HCT116 (cell line): ENCODE measurements around the gene MIF4GD. TPM values are rescaled to one million over a fixed set of nuclear protein-coding genes. Genes with fewer than 3 reads are reported as not detected.

Experiments used
- ATAC-seq: fragments of 200-7000 bp; cut with Tn5 transposase; 2 replicates; pipeline ENCODE4 v1.9.1; 2020; ENCODE audit warnings: mild to moderate bottlenecking, moderate library complexity
- Bru-seq: library from RNA; stranded (reverse); fragments of 400-500 nt; gene quantifications from one replicate; lab custom pipeline; 2021; lab: Mats Ljungman, UMichigan
- BruChase-seq, 2 experiments: library from RNA; stranded (reverse); fragments of 400-500 nt; gene quantifications; one replicate each; lab custom pipeline; 2021; lab: Mats Ljungman, UMichigan
- BruUV-seq: library from RNA; stranded (reverse); fragments of 400-500 nt; replicated peaks from 2 replicates; lab custom pipeline; 2021; lab: Mats Ljungman, UMichigan
- CTCF ChIA-PET: fragments of 300-600 bp; sonication (Branson Sonifier 250); formaldehyde crosslinking; loops from one replicate; lab custom pipeline; 2021; ENCODE audit warnings: antibody characterized with exemption; lab: Charles Lee
- POLR2A ChIA-PET: fragments of 300-600, 350-600 bp; sonication (Branson Sonifier 250); formaldehyde crosslinking; loops from one replicate; lab custom pipeline; 2021; ENCODE audit warnings: antibody characterized with exemption; lab: Charles Lee
- RAD21 ChIA-PET, 2 experiments: fragments of 300-600 bp; sonication (Branson Sonifier 250); formaldehyde crosslinking; loops; one replicate each; lab custom pipeline; 2023; ENCODE audit warnings: low total read pairs in 2 of 2; ENCODE audit not compliant: uncharacterized antibody in 2 of 2, unreplicated experiment in 2 of 2, low non-redundant PET in 1 of 2; lab: Charles Lee
- DNase-seq: peaks from one replicate; pipeline ENCODE4 v3.0.0-alpha.2; 2010; ENCODE audit warnings: low read depth, low spot score
- H2AFZ ChIP-seq: fragments of 200-600 bp; shearing (Covaris generic), sonication (generic); 2 replicates; pipeline ENCODE4 v1.6.1; 2017; ENCODE audit warnings: low read depth, mixed run types, mixed read lengths, antibody characterized with exemption, low read length; ENCODE audit not compliant: poor library complexity, severe bottlenecking
- H3K27ac ChIP-seq: 2 replicates; pipeline ENCODE4 v1.5.1; 2012; ENCODE audit warnings: low read depth, low read length
- H3K27me3 ChIP-seq: fragments of 200-600 bp; sonication (generic); 2 replicates; pipeline ENCODE4 v1.6.1; 2016; ENCODE audit warnings: mixed run types, low read length, mixed read lengths; ENCODE audit not compliant: insufficient read depth
- H3K36me3 ChIP-seq, 2 experiments: fragments of 200-500 bp in 1 of 2; fragments of 200-600 bp in 1 of 2; sonication (Bioruptor generic) in 1 of 2; sonication (generic) in 1 of 2; 2 replicates each; pipeline versions ENCODE4 v1.5.1 to v1.6.1; 2014 to 2016; ENCODE audit warnings: low read length in 2 of 2, inconsistent platforms in 1 of 2, mixed read lengths in 1 of 2, mixed run types in 1 of 2; ENCODE audit not compliant: insufficient read depth in 2 of 2, control insufficient read depth in 1 of 2
- H3K4me1 ChIP-seq, 2 experiments: fragments of 200-600 bp in 1 of 2; sonication (generic) in 1 of 2; 2 replicates each; pipeline versions ENCODE4 v1.5.1 to v1.6.1; 2012 to 2017; ENCODE audit warnings: low read length in 2 of 2, inconsistent platforms in 1 of 2, mild to moderate bottlenecking in 1 of 2, mixed read lengths in 1 of 2, mixed run types in 1 of 2, moderate library complexity in 1 of 2; ENCODE audit not compliant: insufficient read depth in 2 of 2, control insufficient read depth in 1 of 2
- H3K4me2 ChIP-seq: fragments of 200-600 bp; sonication (generic); 2 replicates; pipeline ENCODE4 v1.6.1; 2017; ENCODE audit warnings: mixed run types, low read length, mixed read lengths
- H3K4me3 ChIP-seq, 2 experiments: fragments of 200-600 bp in 1 of 2; sonication (generic) in 1 of 2; replicated peaks in 1 of 2; 2 replicates each; pipeline ENCODE4 v1.5.1; 2011 to 2016; ENCODE audit warnings: low read length in 2 of 2, control low read depth in 1 of 2, low read depth in 1 of 2, mild to moderate bottlenecking in 1 of 2, mixed read lengths in 1 of 2, mixed run types in 1 of 2
- H3K79me2 ChIP-seq: fragments of 200-600 bp; sonication (generic); 2 replicates; pipeline ENCODE4 v1.6.1; 2017; ENCODE audit warnings: mild to moderate bottlenecking, mixed run types, low read length, moderate library complexity, mixed read lengths; ENCODE audit not compliant: insufficient read depth
- H3K9ac ChIP-seq: fragments of 200-600 bp; sonication (generic); 2 replicates; pipeline ENCODE4 v1.6.1; 2016; ENCODE audit warnings: low read length, mixed read lengths
- H3K9me2 ChIP-seq: fragments of 200-600 bp; sonication (generic), shearing (Covaris generic); 2 replicates; pipeline ENCODE4 v1.6.1; 2017; ENCODE audit warnings: mixed run types, mild to moderate bottlenecking, moderate library complexity; ENCODE audit not compliant: insufficient read depth
- H3K9me3 ChIP-seq, 2 experiments: fragments of 200-500 bp in 1 of 2; fragments of 200-600 bp in 1 of 2; sonication (Bioruptor generic) in 1 of 2; sonication (generic) in 1 of 2; 2 replicates each; pipeline ENCODE4 v1.6.1; 2014 to 2017; ENCODE audit warnings: low read length in 2 of 2, mixed read lengths in 2 of 2, inconsistent platforms in 1 of 2, low read depth in 1 of 2, mild to moderate bottlenecking in 1 of 2, mixed run types in 1 of 2, moderate library complexity in 1 of 2; ENCODE audit not compliant: control insufficient read depth in 1 of 2, insufficient read depth in 1 of 2
- H4K20me1 ChIP-seq: fragments of 200-600 bp; sonication (generic), shearing (Covaris generic); 2 replicates; pipeline ENCODE4 v1.6.1; 2017; ENCODE audit warnings: mixed run types, mild to moderate bottlenecking, moderate library complexity; ENCODE audit not compliant: insufficient read depth
- ATF3 ChIP-seq: IDR thresholded peaks from 2 replicates; pipeline ENCODE4 v1.6.1; 2012
- CBX3 ChIP-seq: IDR thresholded peaks from 2 replicates; pipeline ENCODE4 v1.6.1; 2012; ENCODE audit warnings: low read depth
- CEBPB ChIP-seq: IDR thresholded peaks from 2 replicates; pipeline ENCODE4 v1.6.1; 2012; ENCODE audit warnings: low read depth
- EGR1 ChIP-seq: IDR thresholded peaks from 2 replicates; pipeline ENCODE4 v1.6.1; 2012; ENCODE audit warnings: low read depth
- ELF1 ChIP-seq: IDR thresholded peaks from 2 replicates; pipeline ENCODE4 v1.6.1; 2012; ENCODE audit warnings: low read depth, borderline replicate concordance
- EZH2 ChIP-seq: fragments of 200-600 bp; sonication (generic); IDR thresholded peaks from 2 replicates; pipeline ENCODE4 v1.6.1; 2017; ENCODE audit warnings: antibody characterized with exemption, mixed run types
- EZH2phosphoT487 ChIP-seq: fragments of 200-600 bp; IDR thresholded peaks from 2 replicates; pipeline ENCODE4 v1.6.1; 2018; ENCODE audit warnings: antibody characterized with exemption, borderline replicate concordance
- FOSL1 ChIP-seq: IDR thresholded peaks from 2 replicates; pipeline ENCODE4 v1.6.1; 2012; ENCODE audit warnings: low read depth
- JUND ChIP-seq: IDR thresholded peaks from 2 replicates; pipeline ENCODE4 v1.6.1; 2012
- POLR2A ChIP-seq: IDR thresholded peaks from 2 replicates; pipeline ENCODE4 v1.7.0; 2011; ENCODE audit warnings: borderline replicate concordance; ENCODE audit not compliant: insufficient read depth, insufficient read length; ENCODE audit errors: extremely low read depth
- POLR2AphosphoS5 ChIP-seq: IDR thresholded peaks from 2 replicates; pipeline ENCODE4 v1.6.1; 2011; ENCODE audit warnings: mild to moderate bottlenecking, low read depth, low read length, moderate library complexity
- SIN3A ChIP-seq: IDR thresholded peaks from 2 replicates; pipeline ENCODE4 v1.6.1; 2012; ENCODE audit warnings: low read depth
- SP1 ChIP-seq: IDR thresholded peaks from 2 replicates; pipeline ENCODE4 v1.6.1; 2012; ENCODE audit warnings: low read depth
- TCF7L2 ChIP-seq: IDR thresholded peaks from 2 replicates; pipeline ENCODE4 v1.7.0; 2011; ENCODE audit warnings: borderline replicate concordance, inconsistent platforms; ENCODE audit not compliant: insufficient read depth, insufficient read length; ENCODE audit errors: extremely low read depth
- YY1 ChIP-seq: IDR thresholded peaks from 2 replicates; pipeline ENCODE4 v1.6.1; 2011; ENCODE audit warnings: low read length, low read depth, moderate library complexity, mild to moderate bottlenecking; ENCODE audit not compliant: insufficient replicate concordance; ENCODE audit errors: extremely low read depth
- ZFX ChIP-seq: fragments of 450-650 bp; IDR thresholded peaks from 2 replicates; pipeline ENCODE4 v1.6.1; 2017
- ZNF274 ChIP-seq: fragments of 200-500 bp; sonication (Bioruptor generic); IDR thresholded peaks from 2 replicates; pipeline ENCODE4 v1.6.1; 2014; ENCODE audit warnings: mild to moderate bottlenecking, low read depth, low read length, inconsistent platforms
- intact Hi-C: fragments of 100-400 bp; cut with micrococcal nuclease; formaldehyde crosslinking; loops from 2 replicates; pipeline ENCODE4 v1.10.0; 2022
- long read RNA-seq: library from polyadenylated mRNA; unstranded; transcript quantifications from one replicate; pipeline ENCODE4 v2.0.0, GENCODE V29; 2021; ENCODE audit not compliant: unreplicated experiment
- polyA plus RNA-seq: library from polyadenylated mRNA; unstranded; fragments of >200 nt; gene quantifications from 2 replicates; pipeline ENCODE4 v1.2.1, GENCODE V29; 2012; ENCODE audit warnings: missing spikeins
- total RNA-seq: library from RNA; stranded (reverse); gene quantifications from one replicate; pipeline ENCODE4 v1.2.1, GENCODE V29; 2021; ENCODE audit not compliant: unreplicated experiment
- TF ChIP-seq, protein P1 (sequence below): IDR thresholded peaks from 2 replicates; pipeline ENCODE4 v1.6.1; 2011; ENCODE audit warnings: mild to moderate bottlenecking, low read length, moderate library complexity; ENCODE audit not compliant: insufficient replicate concordance; ENCODE audit errors: extremely low read depth
- TF ChIP-seq, protein P2 (sequence below), 3 experiments: fragments of 200-600 bp in 1 of 3; sonication (generic) in 1 of 3; IDR thresholded peaks in 2 of 3; conservative IDR thresholded peaks in 1 of 3; 2 replicates each; pipeline ENCODE4 v1.5.1; 2012 to 2017; ENCODE audit warnings: low read depth in 2 of 3, low read length in 2 of 3, antibody characterized with exemption in 1 of 3, borderline replicate concordance in 1 of 3, control low read depth in 1 of 3, mild to moderate bottlenecking in 1 of 3, mixed read lengths in 1 of 3, mixed run types in 1 of 3, moderate library complexity in 1 of 3; ENCODE audit not compliant: insufficient read depth in 1 of 3
- TF ChIP-seq, protein P3 (sequence below): IDR thresholded peaks from 2 replicates; pipeline ENCODE4 v1.6.1; 2012

MIF4GD gene, protein sequence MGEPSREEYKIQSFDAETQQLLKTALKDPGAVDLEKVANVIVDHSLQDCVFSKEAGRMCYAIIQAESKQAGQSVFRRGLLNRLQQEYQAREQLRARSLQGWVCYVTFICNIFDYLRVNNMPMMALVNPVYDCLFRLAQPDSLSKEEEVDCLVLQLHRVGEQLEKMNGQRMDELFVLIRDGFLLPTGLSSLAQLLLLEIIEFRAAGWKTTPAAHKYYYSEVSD
- total RNA-seq (35.2 TPM), Bru-seq, nascent RNA (percentile 60 among the genes with signal in this experiment), BruChase-seq, experiment 1, labeled RNA remaining after a 6-hour chase (percentile 83 among the genes with signal in this experiment), BruChase-seq, experiment 2, labeled RNA remaining after a 2-hour chase (percentile 68 among the genes with signal in this experiment)
- polyA plus RNA-seq, result 50.2 and 52.7 TPM in 2 replicates
- long read RNA-seq, transcript MIF4GD-214 (5 exons, 1,230 nt), result minor isoform, 5 of 58 reads
- long read RNA-seq, transcript MIF4GD-202 (6 exons, 1,306 nt), result major isoform, 11 of 58 reads
- long read RNA-seq, transcript MIF4GD-208 (7 exons, 1,419 nt), result minor isoform, 5 of 58 reads
- long read RNA-seq, partial matches to known transcripts, result 13 of 58 reads
- long read RNA-seq, other reads (novel, unspliced or antisense), result 16 of 58 reads

DNA sequence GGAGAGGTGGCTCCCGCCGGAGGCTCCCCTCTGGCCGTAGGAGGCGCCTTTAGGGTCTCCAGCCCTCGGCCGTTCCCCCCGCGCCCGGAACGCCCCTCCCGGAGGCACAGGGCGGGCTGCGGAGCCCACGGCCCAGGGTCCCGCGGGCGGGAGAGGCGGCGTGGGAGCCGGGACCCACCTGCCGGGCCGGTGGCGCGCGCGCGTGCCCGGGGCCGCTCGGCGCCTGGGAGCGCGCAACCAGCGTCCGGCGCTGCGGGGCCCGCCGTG, at the start of gene MIF4GD:
Gene MIF4GD, minus strand, starts transcription at position 266 of the 267 bp plus-strand sequence. CDS start 1,036 bp downstream, outside the sequence.
- H3K79me2 ChIP-seq, result peaks cover 9% of the 10 kb centered on the region; the same call in 1 of the 2 replicates
- H3K9me2 ChIP-seq, result no peaks in the 10 kb centered on the region
- peak within 1 kb of the TSS; percentile 97 for H3K9ac ChIP-seq
- intact Hi-C loops, result loop anchor here (2.0 to 5.0 kb wide), 3 partner anchors 134 to 246 kb away; partner anchors contain the start of genes CASKIN2, GRB2 and TSEN54
- no TSS peak for BruUV-seq
- DNase-seq, result no peak
- H3K36me3 ChIP-seq, result peaks cover 2 to 37% of the 10 kb centered on the region in 2 experiments; a peak in 2 of 4 replicates
- H3K27me3 ChIP-seq, result no peaks in the 10 kb centered on the region
- H4K20me1 ChIP-seq, result no peaks in the 10 kb centered on the region
- H3K4me3 ChIP-seq, result peak within 1 kb of the TSS; percentile 90 to 98
- no peaks in the 10 kb centered on the region for H3K9me3 ChIP-seq
- POLR2A ChIA-PET, result interaction anchor here (0.6 to 2.4 kb wide), 15 partner anchors 9 to 509 kb away, joined by 3 to 40 read pairs (median 4); partner anchors contain the start of genes FDXR, GGA3, GRB2 and MRPS7
- CTCF ChIA-PET, result interaction anchor here (0.6 to 4.2 kb wide), 31 partner anchors 10 to 398 kb away, joined by 3 to 51 read pairs (median 4); partner anchors contain the start of genes FDXR, GGA3, GRB2 and MRPS7
- TF ChIP-seq EGR1, result no peak
- no peak for TF ChIP-seq JUND
- no peak for TF ChIP-seq SP1
- TF ChIP-seq, protein P1, sequence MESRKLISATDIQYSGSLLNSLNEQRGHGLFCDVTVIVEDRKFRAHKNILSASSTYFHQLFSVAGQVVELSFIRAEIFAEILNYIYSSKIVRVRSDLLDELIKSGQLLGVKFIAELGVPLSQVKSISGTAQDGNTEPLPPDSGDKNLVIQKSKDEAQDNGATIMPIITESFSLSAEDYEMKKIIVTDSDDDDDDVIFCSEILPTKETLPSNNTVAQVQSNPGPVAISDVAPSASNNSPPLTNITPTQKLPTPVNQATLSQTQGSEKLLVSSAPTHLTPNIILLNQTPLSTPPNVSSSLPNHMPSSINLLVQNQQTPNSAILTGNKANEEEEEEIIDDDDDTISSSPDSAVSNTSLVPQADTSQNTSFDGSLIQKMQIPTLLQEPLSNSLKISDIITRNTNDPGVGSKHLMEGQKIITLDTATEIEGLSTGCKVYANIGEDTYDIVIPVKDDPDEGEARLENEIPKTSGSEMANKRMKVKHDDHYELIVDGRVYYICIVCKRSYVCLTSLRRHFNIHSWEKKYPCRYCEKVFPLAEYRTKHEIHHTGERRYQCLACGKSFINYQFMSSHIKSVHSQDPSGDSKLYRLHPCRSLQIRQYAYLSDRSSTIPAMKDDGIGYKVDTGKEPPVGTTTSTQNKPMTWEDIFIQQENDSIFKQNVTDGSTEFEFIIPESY, result no peak
- no peak for TF ChIP-seq CBX3
- TF ChIP-seq CEBPB, result no peak
- TF ChIP-seq FOSL1, result no peak
- TF ChIP-seq ZFX, result no peak
- no peak for TF ChIP-seq EZH2phosphoT487
- TF ChIP-seq POLR2AphosphoS5, result no peak
- no peak for TF ChIP-seq YY1
- no peak for TF ChIP-seq POLR2A
- TF ChIP-seq, protein P2, sequence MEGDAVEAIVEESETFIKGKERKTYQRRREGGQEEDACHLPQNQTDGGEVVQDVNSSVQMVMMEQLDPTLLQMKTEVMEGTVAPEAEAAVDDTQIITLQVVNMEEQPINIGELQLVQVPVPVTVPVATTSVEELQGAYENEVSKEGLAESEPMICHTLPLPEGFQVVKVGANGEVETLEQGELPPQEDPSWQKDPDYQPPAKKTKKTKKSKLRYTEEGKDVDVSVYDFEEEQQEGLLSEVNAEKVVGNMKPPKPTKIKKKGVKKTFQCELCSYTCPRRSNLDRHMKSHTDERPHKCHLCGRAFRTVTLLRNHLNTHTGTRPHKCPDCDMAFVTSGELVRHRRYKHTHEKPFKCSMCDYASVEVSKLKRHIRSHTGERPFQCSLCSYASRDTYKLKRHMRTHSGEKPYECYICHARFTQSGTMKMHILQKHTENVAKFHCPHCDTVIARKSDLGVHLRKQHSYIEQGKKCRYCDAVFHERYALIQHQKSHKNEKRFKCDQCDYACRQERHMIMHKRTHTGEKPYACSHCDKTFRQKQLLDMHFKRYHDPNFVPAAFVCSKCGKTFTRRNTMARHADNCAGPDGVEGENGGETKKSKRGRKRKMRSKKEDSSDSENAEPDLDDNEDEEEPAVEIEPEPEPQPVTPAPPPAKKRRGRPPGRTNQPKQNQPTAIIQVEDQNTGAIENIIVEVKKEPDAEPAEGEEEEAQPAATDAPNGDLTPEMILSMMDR (IDR thresholded peaks at IDR 0.05 in 2 of 3, conservative IDR thresholded peaks at IDR 0.05 in 1 of 3; ENCODE audit: borderline replicate concordance in 1 of 3, insufficient read depth in 1 of 3, low read depth in 2 of 3, low read length in 2 of 3), result no peak
- TF ChIP-seq ZNF274, result no peak
- no peak for TF ChIP-seq SIN3A
- no peak for TF ChIP-seq ATF3
- TF ChIP-seq EZH2, result no peak
- no peak for TF ChIP-seq ELF1
- TF ChIP-seq TCF7L2, result no peak
- TF ChIP-seq, protein P3, sequence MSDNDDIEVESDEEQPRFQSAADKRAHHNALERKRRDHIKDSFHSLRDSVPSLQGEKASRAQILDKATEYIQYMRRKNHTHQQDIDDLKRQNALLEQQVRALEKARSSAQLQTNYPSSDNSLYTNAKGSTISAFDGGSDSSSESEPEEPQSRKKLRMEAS, result no peak
- peak within 1 kb of the TSS; percentile 97 for H3K4me2 ChIP-seq
- RAD21 ChIA-PET, result interaction anchor here (1.0 to 1.8 kb wide), 4 partner anchors 9 to 141 kb away, joined by 3 to 6 read pairs (median 5); partner anchors contain the start of genes SLC25A19 (in 2 of the 2) and MRPS7 (in 1 of the 2)
- peaks cover 16 to 45% of the 10 kb centered on the region in 2 experiments for H3K4me1 ChIP-seq
- ATAC-seq, result no peak
- H2AFZ ChIP-seq, result no peak within 1 kb of the TSS
- H3K27ac ChIP-seq, result peak within 1 kb of the TSS; percentile 94
